ENCODE measurements around the gene ARMC9. TPM values are rescaled to one million over a fixed set of nuclear protein-coding genes. Genes with fewer than 3 reads are reported as not detected.
A peak's percentile ranks its signal among the peaks of the same experiment; 100 is the strongest.

ARMC9 gene
- total RNA-seq, 2 donors from 2014 or later = 41.7 to 51.5 TPM

DNA sequence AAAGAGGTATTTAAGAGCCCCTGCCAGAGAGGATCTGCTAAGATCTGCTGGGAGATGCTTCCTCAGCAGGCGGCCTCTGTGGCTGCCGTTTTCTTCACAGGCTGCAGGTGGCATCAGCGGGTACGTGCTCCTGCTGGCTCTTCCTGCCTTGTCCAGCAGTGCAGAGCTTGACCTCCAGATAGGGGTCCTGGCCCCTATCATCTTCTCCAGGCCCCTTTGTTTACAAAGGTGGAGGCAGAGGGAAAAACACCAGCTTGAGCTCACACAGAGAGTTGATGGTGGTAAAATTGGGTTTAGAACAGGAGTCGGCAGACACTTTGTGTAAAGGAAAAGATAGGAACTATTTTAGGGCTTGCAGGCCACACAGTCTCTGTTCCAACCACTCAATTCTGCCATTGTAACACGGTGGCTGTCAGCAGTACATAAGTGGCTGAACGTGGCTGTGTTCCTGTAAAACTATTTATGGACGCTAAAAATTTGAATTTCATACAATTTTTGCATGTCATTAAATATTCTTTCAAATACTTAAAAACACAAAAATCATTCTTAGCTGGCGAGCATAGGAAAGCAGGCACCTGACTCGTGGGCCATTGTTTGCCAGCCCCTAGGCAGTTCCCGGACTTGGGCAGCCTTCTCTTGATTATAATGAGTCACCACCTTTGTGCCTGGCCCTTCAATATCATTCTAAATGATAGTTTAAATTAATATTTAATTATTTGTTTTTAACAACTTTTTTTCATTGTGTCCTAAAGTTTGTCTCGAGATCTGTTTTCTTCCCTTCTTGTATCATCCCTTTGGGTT, 98.9 kb downstream of the ARMC9 start:
- no peaks in the 10 kb centered on the region for H3K27me3 ChIP-seq (ENCODE audit: control insufficient read depth, insufficient read depth, low read length, poor library complexity, severe bottlenecking)
- 57 to 59% methylated on average over 10 to 12 of the region's 12 CpGs for WGBS, 2 experiments (ENCODE audit: insufficient coverage in 1 of 2, insufficient read length in 1 of 2)

DNA sequence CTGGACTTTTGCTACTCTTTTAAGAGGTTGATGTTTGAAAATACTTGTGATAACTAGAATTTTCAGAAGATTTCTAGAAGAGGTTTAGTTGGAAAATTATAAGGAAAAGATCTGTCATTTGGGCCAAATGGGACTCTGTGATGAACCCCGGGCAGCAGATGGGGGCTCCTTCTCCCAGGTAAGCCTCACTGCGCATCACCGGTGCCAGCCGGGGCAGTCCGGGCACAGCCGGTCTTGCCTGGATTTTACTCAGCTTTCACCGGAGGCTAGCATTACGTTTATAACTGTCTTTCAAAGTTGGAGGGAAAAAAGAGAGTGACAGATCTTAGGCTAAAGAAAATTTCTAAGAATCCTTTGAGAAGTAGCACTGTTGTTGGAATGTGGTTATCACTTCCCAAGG, 99.7 kb downstream of the ARMC9 start:
- H3K27ac Mint-ChIP-seq = no peak overlapping the region
- no peak overlapping the region for H3K4me3 ChIP-seq (ENCODE audit: low read length)
- no peak for DNase-seq
- peaks cover 9% of the 10 kb centered on the region for H3K36me3 ChIP-seq (ENCODE audit: control insufficient read depth, insufficient read depth, low read length)
- H3K9me3 Mint-ChIP-seq = no peaks in the 10 kb centered on the region
- 75 to 94% methylated on average over 3 to 8 of the region's 8 CpGs for WGBS, 2 experiments (ENCODE audit: insufficient coverage in 1 of 2, insufficient read length in 1 of 2)
- no peaks in the 10 kb centered on the region for H3K9me3 ChIP-seq (ENCODE audit: control insufficient read depth, low read length)
- peaks cover 12% of the 10 kb centered on the region for H3K4me1 Mint-ChIP-seq
- TF ChIP-seq, protein P1, sequence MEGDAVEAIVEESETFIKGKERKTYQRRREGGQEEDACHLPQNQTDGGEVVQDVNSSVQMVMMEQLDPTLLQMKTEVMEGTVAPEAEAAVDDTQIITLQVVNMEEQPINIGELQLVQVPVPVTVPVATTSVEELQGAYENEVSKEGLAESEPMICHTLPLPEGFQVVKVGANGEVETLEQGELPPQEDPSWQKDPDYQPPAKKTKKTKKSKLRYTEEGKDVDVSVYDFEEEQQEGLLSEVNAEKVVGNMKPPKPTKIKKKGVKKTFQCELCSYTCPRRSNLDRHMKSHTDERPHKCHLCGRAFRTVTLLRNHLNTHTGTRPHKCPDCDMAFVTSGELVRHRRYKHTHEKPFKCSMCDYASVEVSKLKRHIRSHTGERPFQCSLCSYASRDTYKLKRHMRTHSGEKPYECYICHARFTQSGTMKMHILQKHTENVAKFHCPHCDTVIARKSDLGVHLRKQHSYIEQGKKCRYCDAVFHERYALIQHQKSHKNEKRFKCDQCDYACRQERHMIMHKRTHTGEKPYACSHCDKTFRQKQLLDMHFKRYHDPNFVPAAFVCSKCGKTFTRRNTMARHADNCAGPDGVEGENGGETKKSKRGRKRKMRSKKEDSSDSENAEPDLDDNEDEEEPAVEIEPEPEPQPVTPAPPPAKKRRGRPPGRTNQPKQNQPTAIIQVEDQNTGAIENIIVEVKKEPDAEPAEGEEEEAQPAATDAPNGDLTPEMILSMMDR (conservative IDR thresholded peaks at IDR 0.05) = no peak
- no peak overlapping the region for H3K27ac ChIP-seq (ENCODE audit: low read depth, low read length)
- H3K9ac ChIP-seq (ENCODE audit: extremely low read depth, low read length, poor library complexity, severe bottlenecking) = no peak overlapping the region
- H3K4me3 Mint-ChIP-seq = no peak overlapping the region
- H3K27me3 ChIP-seq (ENCODE audit: control insufficient read depth, insufficient read depth, low read length, poor library complexity, severe bottlenecking) = no peaks in the 10 kb centered on the region
- no peaks in the 10 kb centered on the region for H3K4me1 ChIP-seq (ENCODE audit: control insufficient read depth, insufficient read depth, low read length)
- H3K27me3 Mint-ChIP-seq (ENCODE audit: insufficient read depth) = no peaks in the 10 kb centered on the region
- H3K36me3 Mint-ChIP-seq (ENCODE audit: low read depth) = peaks cover 18% of the 10 kb centered on the region

More for the DNA sequence above, 98.9 kb downstream of the ARMC9 start:
- H3K4me3 ChIP-seq (ENCODE audit: low read length) = no peak overlapping the region
- H3K9ac ChIP-seq (ENCODE audit: extremely low read depth, low read length, poor library complexity, severe bottlenecking) = no peak overlapping the region
- H3K27ac ChIP-seq (ENCODE audit: low read depth, low read length) = no peak overlapping the region
- H3K36me3 ChIP-seq (ENCODE audit: control insufficient read depth, insufficient read depth, low read length) = peaks cover 11% of the 10 kb centered on the region
- TF ChIP-seq, protein P1 (conservative IDR thresholded peaks at IDR 0.05) = peak; percentile 91
- peak; percentile 92 for DNase-seq
- Mint-ChIP-seq H3K27me3 (ENCODE audit: insufficient read depth) (no peaks in the 10 kb centered on the region), H3K9me3 (no peaks in the 10 kb centered on the region), H3K27ac (no peak overlapping the region), H3K4me1 (peaks cover 12% of the 10 kb centered on the region), H3K36me3 (ENCODE audit: low read depth) (peaks cover 19% of the 10 kb centered on the region), H3K4me3 (no peak overlapping the region)
- H3K9me3 ChIP-seq (ENCODE audit: control insufficient read depth, low read length) = no peaks in the 10 kb centered on the region
- no peaks in the 10 kb centered on the region for H3K4me1 ChIP-seq (ENCODE audit: control insufficient read depth, insufficient read depth, low read length)

DNA sequence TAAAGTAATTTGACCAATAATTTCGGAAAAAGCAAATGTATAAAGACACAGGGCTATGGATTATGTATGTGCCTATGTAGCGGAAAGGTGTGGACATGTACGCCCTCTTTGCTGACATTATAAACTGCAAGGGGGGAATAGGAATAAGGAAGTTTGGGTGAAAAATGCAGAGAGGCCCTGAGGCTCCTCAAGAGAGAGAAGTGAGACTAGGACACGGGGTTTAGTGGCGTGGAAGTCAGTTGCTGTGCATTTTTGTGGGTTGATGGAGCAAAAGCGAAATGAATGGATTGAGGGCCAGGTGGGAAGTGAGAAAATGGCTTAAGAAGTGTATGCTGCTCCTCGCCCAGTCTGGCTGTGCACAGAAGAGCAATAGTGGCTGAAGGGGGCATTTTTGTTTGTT, 100.8 kb downstream of the ARMC9 start:
- DNase-seq = no peak
- H3K36me3 Mint-ChIP-seq (ENCODE audit: low read depth) = peaks cover 6% of the 10 kb centered on the region
- H3K9me3 Mint-ChIP-seq = no peaks in the 10 kb centered on the region
- Histone ChIP-seq H3K27me3 (ENCODE audit: control insufficient read depth, insufficient read depth, low read length, poor library complexity, severe bottlenecking) (no peaks in the 10 kb centered on the region), H3K36me3 (ENCODE audit: control insufficient read depth, insufficient read depth, low read length) (no peaks in the 10 kb centered on the region), H3K9me3 (ENCODE audit: control insufficient read depth, low read length) (no peaks in the 10 kb centered on the region), H3K4me3 (ENCODE audit: low read length) (no peak overlapping the region), H3K4me1 (ENCODE audit: control insufficient read depth, insufficient read depth, low read length) (no peaks in the 10 kb centered on the region), H3K27ac (ENCODE audit: low read depth, low read length) (no peak overlapping the region), H3K9ac (ENCODE audit: extremely low read depth, low read length, poor library complexity, severe bottlenecking) (no peak overlapping the region)
- WGBS, 2 experiments (ENCODE audit: insufficient coverage in 1 of 2, insufficient read length in 1 of 2) = 88 to 94% methylated on average over 7 of the region's 7 CpGs
- peaks cover 12% of the 10 kb centered on the region for H3K4me1 Mint-ChIP-seq
- no peaks in the 10 kb centered on the region for H3K27me3 Mint-ChIP-seq (ENCODE audit: insufficient read depth)
- H3K4me3 Mint-ChIP-seq = no peak overlapping the region
- no peak overlapping the region for H3K27ac Mint-ChIP-seq
- TF ChIP-seq, protein P1 (conservative IDR thresholded peaks at IDR 0.05) = no peak
